Measurements from ENCODE around the gene CYP26C1. TPM values are rescaled to one million over a fixed set of nuclear protein-coding genes. Genes with fewer than 3 reads are reported as not detected.

Gene CYP26C1
- total RNA-seq, 2 experiments from 2014 or later, result not detected

DNA sequence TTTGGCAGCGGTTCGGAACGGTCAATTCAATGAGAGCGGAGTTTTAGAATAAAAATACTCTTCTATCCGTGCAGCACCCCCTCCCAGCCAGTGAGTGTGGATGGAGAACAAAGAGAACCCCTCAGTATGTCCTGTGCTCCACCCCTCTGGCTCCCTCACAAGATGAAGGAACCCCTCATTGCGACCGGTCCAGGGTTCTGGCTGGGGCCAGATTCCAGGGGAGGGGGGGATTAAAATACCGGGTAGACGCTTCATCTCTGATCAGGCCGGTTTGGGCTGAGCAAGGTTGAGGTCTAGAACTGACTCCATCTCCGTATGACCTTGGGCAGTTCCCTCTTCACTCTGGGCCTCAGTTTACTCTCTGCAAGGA, 5.9 kb downstream of the CYP26C1 start:
- peaks cover 19% of the 10 kb centered on the region for H3K4me1 Mint-ChIP-seq (ENCODE audit: low read depth)
- DNase-seq, result no peak
- H3K9me3 Mint-ChIP-seq, result no peaks in the 10 kb centered on the region
- no peak overlapping the region for H3K4me3 Mint-ChIP-seq
- peaks cover 78% of the 10 kb centered on the region for H3K27me3 Mint-ChIP-seq
- no peaks in the 10 kb centered on the region for H3K36me3 Mint-ChIP-seq
- H3K27ac Mint-ChIP-seq, result no peak overlapping the region
- CTCF ChIA-PET, result interaction anchor here (1.2 to 2.3 kb wide), 4 partner anchors 9 to 286 kb away, joined by 3 to 11 read pairs (median 3); no protein-coding TSS in a partner anchor
- intact Hi-C loops (cut with micrococcal nuclease), result loop anchor here (10.0 kb wide), 1 partner anchor 182 kb away; no protein-coding TSS in a partner anchor
- POLR2A ChIA-PET, result no interaction called here

DNA sequence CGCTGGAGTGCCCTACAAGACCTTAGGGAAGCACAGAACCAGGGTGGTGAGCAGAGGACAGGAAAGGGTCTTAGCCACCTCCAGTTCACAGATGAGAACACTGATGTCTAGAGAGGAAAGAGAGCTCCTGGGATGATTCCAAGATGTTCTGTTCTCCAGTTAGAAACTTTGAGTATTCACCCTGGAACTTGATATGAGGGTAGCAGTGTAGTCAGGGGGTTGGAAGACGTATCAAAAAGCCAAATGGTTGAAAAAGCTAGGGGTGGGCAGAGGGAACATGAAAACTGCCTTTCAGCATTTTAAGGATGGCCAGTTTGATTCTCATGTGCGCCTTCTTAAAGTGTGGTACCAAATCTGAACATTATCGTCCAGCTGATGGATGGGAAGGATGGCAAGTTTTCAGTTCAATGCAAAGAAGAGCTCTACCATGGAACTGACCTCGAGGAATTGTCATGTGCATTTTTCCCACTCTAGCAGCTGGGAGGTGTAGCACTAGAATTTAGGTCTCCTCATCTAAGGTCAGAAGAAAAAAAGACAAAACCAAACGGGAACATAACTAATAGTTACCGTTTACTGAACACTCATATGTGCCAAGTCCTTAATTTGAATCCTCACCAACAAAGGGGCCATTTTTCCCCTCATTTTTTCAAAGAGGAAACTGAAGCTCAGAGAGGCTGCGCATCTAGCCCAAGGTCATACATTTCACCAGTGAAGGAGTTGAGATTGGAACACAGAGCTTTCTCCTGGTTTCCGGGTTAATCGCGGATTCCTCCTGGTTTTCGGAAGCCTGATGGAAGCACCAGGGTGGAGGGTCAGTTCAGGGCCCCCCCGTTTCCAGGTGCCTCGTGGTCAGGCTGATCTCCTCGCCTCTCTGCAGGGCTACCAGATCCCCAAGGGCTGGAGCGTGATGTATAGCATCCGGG, 7.1 kb downstream of the CYP26C1 start:
- Mint-ChIP-seq H3K9me3 (no peaks in the 10 kb centered on the region), H3K27ac (no peak overlapping the region), H3K4me3 (no peak overlapping the region), H3K36me3 (no peaks in the 10 kb centered on the region), H3K4me1 (ENCODE audit: low read depth) (peaks cover 18% of the 10 kb centered on the region), H3K27me3 (peaks cover 79% of the 10 kb centered on the region)
- ChIA-PET POLR2A (no interaction called here), CTCF (interaction anchor here (0.7 to 1.9 kb wide), 8 partner anchors 8 to 224 kb away, joined by 3 to 8 read pairs (median 3); no protein-coding TSS in a partner anchor)
- no peak for DNase-seq
- intact Hi-C loops (cut with micrococcal nuclease), result loop anchor here (2.0 to 10.0 kb wide), 2 partner anchors 103 to 183 kb away; no protein-coding TSS in a partner anchor

DNA sequence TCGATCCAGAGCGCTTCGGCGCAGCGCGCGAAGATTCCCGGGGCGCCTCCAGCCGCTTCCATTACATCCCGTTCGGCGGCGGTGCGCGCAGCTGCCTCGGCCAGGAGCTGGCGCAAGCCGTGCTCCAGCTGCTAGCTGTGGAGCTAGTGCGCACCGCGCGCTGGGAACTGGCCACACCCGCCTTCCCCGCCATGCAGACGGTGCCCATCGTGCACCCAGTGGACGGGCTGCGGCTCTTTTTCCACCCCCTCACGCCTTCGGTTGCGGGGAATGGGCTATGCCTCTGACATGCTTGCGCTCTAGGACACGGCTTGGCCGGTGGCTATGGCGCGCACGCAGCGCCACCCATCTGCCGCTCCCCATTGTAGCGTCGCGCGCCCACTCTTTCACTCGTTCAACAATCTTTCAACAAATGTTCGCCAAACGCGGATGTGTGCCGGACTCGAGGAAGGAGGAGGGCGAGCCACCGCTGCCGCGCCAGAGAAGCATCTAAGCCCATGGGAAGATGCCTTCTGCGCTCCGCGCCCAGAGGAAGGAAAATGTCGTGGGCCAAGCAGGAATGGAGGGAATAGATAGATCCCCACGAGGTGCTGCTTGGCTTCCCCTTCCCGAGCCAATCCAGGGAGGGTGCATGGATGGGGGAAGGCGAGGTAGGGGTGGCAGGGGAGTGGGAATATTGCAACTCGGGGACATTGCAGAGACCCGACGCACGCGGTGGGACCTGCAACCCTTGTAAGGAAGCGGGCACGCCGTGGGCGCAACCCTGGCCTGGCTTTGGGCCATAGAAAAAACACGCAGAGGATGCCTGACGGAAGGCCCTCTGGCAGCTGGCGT, 8.0 kb downstream of the CYP26C1 start:
- H3K9me3 Mint-ChIP-seq, result no peaks in the 10 kb centered on the region
- intact Hi-C loops (cut with micrococcal nuclease), result loop anchor here (2.0 to 10.0 kb wide), 2 partner anchors 104 to 184 kb away; no protein-coding TSS in a partner anchor
- H3K4me1 Mint-ChIP-seq (ENCODE audit: low read depth), result peaks cover 23% of the 10 kb centered on the region
- no peak overlapping the region for H3K4me3 Mint-ChIP-seq
- H3K36me3 Mint-ChIP-seq, result no peaks in the 10 kb centered on the region
- POLR2A ChIA-PET, result no interaction called here
- DNase-seq, result no peak
- peaks cover 82% of the 10 kb centered on the region for H3K27me3 Mint-ChIP-seq
- CTCF ChIA-PET, result interaction anchor here (1.2 to 1.9 kb wide), 3 partner anchors 10 to 225 kb away, joined by 4 to 8 read pairs (median 4); no protein-coding TSS in a partner anchor
- H3K27ac Mint-ChIP-seq, result no peak overlapping the region

- Mint-ChIP-seq H3K27me3 (peaks cover 78% of the 10 kb centered on the region), H3K4me1 (ENCODE audit: low read depth) (peaks cover 24% of the 10 kb centered on the region), H3K4me3 (no peak overlapping the region), H3K36me3 (no peaks in the 10 kb centered on the region), H3K27ac (no peak overlapping the region), H3K9me3 (no peaks in the 10 kb centered on the region)
- POLR2A ChIA-PET, result no interaction called here
- intact Hi-C loops (cut with micrococcal nuclease), result loop anchor here (2.0 to 10.0 kb wide), 2 partner anchors 104 to 184 kb away; no protein-coding TSS in a partner anchor
- CTCF ChIA-PET, result interaction anchor here (1.1 to 1.9 kb wide), 2 partner anchors 104 to 226 kb away, joined by 4 to 5 read pairs; no protein-coding TSS in a partner anchor
- DNase-seq, result no peak
These were observed 8.6 kb downstream of the CYP26C1 start for GRCh38 chr10:93069245-93069561.

DNA sequence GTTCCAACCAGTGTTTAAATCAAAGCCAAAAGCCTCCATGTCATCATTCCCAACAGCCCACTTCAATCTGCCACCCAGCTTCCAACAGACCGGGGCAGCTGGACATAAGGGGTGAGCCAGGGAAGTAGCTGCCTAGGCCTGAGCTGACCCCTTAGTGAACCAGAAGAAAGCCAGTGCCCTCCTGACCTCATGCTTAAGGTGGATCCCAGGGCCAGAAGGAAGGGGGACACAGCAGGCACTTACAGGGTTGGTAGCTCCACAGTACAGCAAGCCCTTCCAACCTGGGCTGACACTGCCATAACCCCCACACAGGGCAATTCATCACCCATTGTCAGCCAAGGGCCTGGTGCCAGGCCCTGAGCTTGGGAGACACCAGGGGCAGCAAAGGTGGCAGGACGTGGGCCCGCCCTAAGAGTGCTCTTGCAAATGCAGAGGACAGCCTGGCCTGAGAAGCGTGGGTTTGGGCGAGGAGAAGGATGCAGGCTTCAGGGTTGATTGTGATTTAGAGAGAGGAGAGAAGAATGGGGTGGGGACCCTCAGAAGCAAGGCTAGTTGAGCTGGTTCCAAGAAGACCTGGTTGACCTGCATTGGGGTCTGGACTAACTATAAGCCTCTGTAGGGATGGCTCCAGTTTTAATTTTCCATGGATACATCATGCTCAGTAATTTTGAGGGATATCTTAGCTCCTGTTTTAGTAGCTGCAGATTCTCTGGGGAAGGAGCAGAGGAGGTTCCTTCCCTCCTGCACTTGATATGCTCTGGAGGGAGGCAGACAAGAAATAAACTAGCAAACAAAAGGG, 10.0 kb downstream of the CYP26C1 start:
- no peak for DNase-seq
- H3K4me1 Mint-ChIP-seq (ENCODE audit: low read depth), result peaks cover 34% of the 10 kb centered on the region
- H3K9me3 Mint-ChIP-seq, result no peaks in the 10 kb centered on the region
- H3K36me3 Mint-ChIP-seq, result no peaks in the 10 kb centered on the region
- intact Hi-C loops (cut with micrococcal nuclease), result loop anchor here (10.0 kb wide), 1 partner anchor 376 kb away; no protein-coding TSS in a partner anchor
- H3K27me3 Mint-ChIP-seq, result peaks cover 78% of the 10 kb centered on the region
- ChIA-PET CTCF (interaction anchor here (1.0 to 1.7 kb wide), 3 partner anchors 8 to 105 kb away, joined by 3 to 6 read pairs (median 5); no protein-coding TSS in a partner anchor), POLR2A (no interaction called here)
- no peak overlapping the region for H3K4me3 Mint-ChIP-seq
- no peak overlapping the region for H3K27ac Mint-ChIP-seq

DNA sequence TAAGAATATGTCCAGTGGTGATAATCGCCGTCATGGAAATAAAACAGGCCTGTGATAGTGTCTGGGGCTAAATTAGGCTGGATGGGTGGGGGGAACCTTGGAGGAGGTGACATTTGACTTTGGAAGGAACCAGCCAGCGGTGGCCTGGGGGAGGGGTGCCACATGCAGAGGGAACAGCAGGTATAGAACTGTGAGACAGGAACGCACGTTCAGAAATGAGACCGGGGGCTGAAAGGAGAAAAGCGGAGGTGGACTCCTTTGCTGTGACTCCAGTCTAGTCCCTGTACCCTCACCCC, 10.5 kb downstream of the CYP26C1 start:
- POLR2A ChIA-PET, result no interaction called here
- no peak for DNase-seq
- CTCF ChIA-PET, result interaction anchor here (1.7 kb wide), 1 partner anchor 9 kb away, joined by 6 read pairs; no protein-coding TSS in a partner anchor

DNA sequence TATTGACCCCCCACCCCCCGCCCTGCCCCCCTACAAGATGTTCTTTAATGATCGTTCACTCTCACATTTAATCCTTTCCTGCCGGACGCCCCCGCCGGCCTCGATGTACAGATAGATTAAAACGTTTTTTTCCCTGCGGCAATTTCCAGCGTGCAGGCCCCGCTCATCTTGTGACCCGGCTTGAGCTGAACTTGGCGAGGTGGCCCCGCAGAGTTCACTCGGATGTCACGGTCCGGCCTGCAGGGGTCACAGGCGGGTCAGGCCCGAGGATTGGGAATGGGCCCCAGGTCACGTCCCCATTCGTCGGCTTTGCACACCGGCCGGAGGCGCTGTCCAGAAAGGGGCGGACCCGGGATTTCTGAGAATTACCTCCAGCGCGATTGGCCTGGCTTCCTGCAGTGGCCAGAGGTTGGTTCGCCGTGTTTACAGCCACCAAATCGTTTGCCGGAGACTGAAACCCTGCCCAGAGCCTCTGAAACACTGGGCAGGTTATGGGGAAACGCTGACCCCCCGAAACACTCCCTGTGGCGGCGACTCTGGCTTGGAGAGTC, 11.2 kb downstream of the CYP26C1 start:
- POLR2A ChIA-PET, result no interaction called here
- Mint-ChIP-seq H3K27ac (no peak overlapping the region), H3K9me3 (no peaks in the 10 kb centered on the region), H3K36me3 (no peaks in the 10 kb centered on the region), H3K4me1 (ENCODE audit: low read depth) (peaks cover 36% of the 10 kb centered on the region), H3K27me3 (peaks cover 81% of the 10 kb centered on the region), H3K4me3 (no peak overlapping the region)
- no peak for DNase-seq
- CTCF ChIA-PET, result interaction anchor here (1.5 to 1.7 kb wide), 2 partner anchors 7 to 9 kb away, joined by 4 to 6 read pairs; no protein-coding TSS in a partner anchor
- intact Hi-C loops (cut with micrococcal nuclease), result loop anchor here (10.0 kb wide), 1 partner anchor 377 kb away; no protein-coding TSS in a partner anchor

More for the DNA sequence above, 10.5 kb downstream of the CYP26C1 start:
- H3K9me3 Mint-ChIP-seq, result no peaks in the 10 kb centered on the region
- peaks cover 81% of the 10 kb centered on the region for H3K27me3 Mint-ChIP-seq
- peaks cover 36% of the 10 kb centered on the region for H3K4me1 Mint-ChIP-seq (ENCODE audit: low read depth)
- no peak overlapping the region for H3K27ac Mint-ChIP-seq
- intact Hi-C loops (cut with micrococcal nuclease), result loop anchor here (10.0 kb wide), 1 partner anchor 376 kb away; no protein-coding TSS in a partner anchor
- no peaks in the 10 kb centered on the region for H3K36me3 Mint-ChIP-seq
- no peak overlapping the region for H3K4me3 Mint-ChIP-seq

DNA sequence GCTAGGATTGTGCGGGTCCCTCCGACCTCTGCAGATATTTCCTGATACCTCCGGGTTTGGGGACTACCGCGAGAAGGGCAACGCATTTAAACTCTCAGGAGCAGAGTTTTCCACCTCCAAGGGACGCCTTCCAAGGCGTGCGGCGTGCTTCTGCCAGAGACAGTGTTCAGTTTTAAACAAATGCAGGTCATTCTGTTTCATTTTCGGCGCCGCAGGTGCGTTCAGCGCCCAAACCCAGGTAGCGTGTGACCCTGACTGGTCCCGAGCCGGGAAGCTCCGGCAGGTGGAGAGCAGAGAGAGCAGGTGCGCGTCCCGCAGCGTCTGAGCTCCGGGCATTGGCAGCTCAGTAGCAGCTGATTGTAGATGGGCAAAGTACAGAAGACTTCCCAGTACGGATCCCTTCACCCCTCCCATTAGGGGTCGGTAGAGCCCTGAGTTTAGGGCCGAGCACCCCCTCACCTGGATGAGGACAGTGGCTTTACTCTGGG, 11.7 kb downstream of the CYP26C1 start:
- Mint-ChIP-seq H3K4me1 (ENCODE audit: low read depth) (peaks cover 36% of the 10 kb centered on the region), H3K4me3 (peak overlapping the region; percentile 44)
- CTCF ChIA-PET, result interaction anchor here (1.1 to 1.5 kb wide), 2 partner anchors 8 to 410 kb away, joined by 3 to 4 read pairs; partner anchors contain the start of gene MYOF

DNA sequence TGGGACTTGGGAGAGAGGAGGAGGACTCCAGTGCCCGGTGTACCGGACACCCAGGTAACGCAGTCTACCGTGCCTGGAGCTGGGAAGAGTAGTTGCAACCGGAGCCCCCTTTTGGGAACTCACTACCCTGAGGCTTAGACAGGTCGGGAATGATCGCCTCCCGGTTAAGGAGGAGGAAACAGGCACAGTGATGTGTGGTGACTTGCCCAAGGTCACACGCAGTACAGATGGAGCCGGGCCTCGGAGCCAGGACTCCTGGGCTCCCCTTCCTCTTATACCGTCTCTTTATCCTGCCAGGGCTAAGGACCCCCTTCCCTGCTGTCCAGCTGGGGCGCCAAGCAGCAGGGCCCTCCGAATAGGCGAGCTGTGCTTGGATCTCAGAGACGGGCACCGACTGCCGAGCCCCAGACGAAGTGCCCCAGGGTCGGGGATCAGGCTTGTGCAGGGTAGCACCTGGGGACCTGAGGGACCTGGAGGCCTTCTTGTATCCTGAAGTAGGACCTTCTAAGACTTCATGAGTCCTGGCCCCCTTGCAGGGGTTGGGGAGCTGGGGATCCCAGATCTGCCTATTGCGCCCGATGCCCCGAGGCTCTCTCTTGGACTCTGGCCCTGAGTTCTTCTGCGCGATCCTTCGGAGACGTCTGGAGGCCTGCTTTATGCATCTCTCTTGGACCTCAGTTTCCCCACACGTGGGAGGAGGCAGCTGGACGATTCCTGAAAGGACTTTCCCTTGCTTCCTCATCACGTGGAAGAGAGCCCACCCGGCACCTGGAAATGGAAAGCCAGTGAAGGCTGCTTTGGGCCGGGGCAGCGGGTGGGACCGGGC, 12.3 kb downstream of the CYP26C1 start:
- POLR2A ChIA-PET, result no interaction called here
- intact Hi-C loops (cut with micrococcal nuclease), result loop anchor here (10.0 kb wide), 1 partner anchor 378 kb away; no protein-coding TSS in a partner anchor
- DNase-seq, result no peak

More for the DNA sequence above, 11.7 kb downstream of the CYP26C1 start:
- Mint-ChIP-seq H3K36me3 (no peaks in the 10 kb centered on the region), H3K9me3 (no peaks in the 10 kb centered on the region), H3K27ac (no peak overlapping the region), H3K27me3 (peaks cover 77% of the 10 kb centered on the region)
- DNase-seq, result no peak
- POLR2A ChIA-PET, result no interaction called here
- intact Hi-C loops (cut with micrococcal nuclease), result loop anchor here (10.0 kb wide), 1 partner anchor 377 kb away; no protein-coding TSS in a partner anchor

DNA sequence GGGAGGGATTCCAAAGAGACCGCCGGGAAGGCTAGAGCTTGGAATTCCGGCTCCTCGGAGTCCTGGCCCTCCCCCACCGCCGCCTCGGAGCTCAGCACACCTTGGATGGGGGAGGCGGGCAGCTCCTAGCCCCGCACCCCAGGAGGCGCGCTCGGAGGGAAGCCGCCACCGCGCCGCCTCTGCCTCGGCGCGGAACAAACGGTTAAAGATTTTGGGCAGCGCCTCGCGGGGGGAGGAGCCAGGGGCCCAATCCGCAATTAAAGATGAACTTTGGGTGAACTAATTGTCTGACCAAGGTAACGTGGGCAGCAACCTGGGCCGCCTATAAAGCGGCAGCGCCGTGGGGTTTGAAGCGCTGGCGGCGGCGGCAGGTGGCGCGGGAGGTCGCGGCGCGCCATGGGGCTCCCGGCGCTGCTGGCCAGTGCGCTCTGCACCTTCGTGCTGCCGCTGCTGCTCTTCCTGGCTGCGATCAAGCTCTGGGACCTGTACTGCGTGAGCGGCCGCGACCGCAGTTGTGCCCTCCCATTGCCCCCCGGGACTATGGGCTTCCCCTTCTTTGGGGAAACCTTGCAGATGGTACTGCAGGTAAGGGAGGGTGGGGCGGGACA, 13.0 kb downstream of the CYP26C1 start, which contains the start of gene CYP26A1:
CYP26A1 (plus strand) TSS at position 355 of the 608 bp plus-strand sequence; CDS start at position 397, 42 bp downstream.
- Mint-ChIP-seq H3K9me3 (no peaks in the 10 kb centered on the region), H3K27ac (no peak within 1 kb of the TSS), H3K4me3 (peak within 1 kb of the TSS; percentile 63), H3K27me3 (peaks cover 75% of the 10 kb centered on the region), H3K4me1 (ENCODE audit: low read depth) (peaks cover 33% of the 10 kb centered on the region), H3K36me3 (no peaks in the 10 kb centered on the region)
- DNase-seq, result no peak
- POLR2A ChIA-PET, result no interaction called here
- intact Hi-C loops (cut with micrococcal nuclease), result loop anchor here (10.0 kb wide), 1 partner anchor 379 kb away; no protein-coding TSS in a partner anchor
- CTCF ChIA-PET, result interaction anchor here (1.1 to 1.5 kb wide), 3 partner anchors 9 to 409 kb away, joined by 3 to 4 read pairs (median 3); partner anchors contain the start of gene MYOF

More for the DNA sequence above, 12.3 kb downstream of the CYP26C1 start:
- Mint-ChIP-seq H3K36me3 (no peaks in the 10 kb centered on the region), H3K27me3 (peaks cover 76% of the 10 kb centered on the region), H3K4me1 (ENCODE audit: low read depth) (peaks cover 36% of the 10 kb centered on the region), H3K4me3 (peak overlapping the region; percentile 44), H3K9me3 (no peaks in the 10 kb centered on the region), H3K27ac (no peak overlapping the region)
- CTCF ChIA-PET, result interaction anchor here (1.1 to 1.5 kb wide), 3 partner anchors 9 to 409 kb away, joined by 3 to 4 read pairs (median 3); partner anchors contain the start of gene MYOF

Measured in activated CD4-positive, alpha-beta memory T cell treated with anti-CD3 and anti-CD28 coated beads for 36 hours (primary cell).